Measurements from ENCODE around the gene DDA1. TPM values are rescaled to one million over a fixed set of nuclear protein-coding genes. Genes with fewer than 3 reads are reported as not detected.
A peak's percentile ranks its signal among the peaks of the same experiment; 100 is the strongest.

DDA1 gene
- total and polyA plus RNA-seq, 9 of the 15 experiments (the other 6 are each of a cell fraction or from before 2014, with no cell fraction given): 1.4 to 83.8 (median 33.8) TPM

DNA sequence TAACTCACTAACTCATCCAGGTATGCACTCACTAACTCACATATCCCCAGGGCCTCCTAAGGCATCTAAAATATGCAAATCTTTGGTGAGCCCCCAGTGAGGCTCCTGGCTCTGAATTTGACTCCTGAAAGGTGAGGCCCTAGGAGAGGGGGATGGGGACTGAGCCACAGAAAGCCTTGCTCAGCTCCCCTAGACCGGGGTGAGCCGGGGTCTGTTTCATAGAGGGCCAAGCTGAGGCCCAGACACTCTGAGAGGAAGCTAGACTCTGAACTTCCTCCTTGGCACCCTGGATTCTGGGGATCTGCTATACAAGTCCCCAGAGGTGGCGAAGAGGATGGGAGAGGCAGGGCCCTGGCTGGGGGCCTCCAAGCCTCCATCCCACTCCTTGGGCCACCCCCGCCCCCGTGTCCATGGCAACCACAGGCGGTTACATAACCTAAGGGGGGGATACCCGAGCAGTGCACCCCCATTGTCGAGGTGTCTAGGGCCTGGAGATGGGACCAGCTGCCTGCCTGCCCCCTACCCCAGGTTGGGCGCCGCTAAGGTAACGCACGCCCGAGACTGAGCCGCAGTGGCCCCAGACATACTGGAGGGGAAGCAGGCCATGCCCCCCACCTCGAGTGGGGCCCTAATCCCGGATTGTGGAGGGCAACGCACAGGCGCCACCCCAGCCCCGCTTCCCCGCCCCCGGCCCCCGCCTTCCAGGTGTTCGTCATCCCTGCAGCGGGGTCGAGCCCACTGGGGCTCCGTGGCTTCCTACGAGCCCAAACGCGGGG is 6.8 kb upstream of the DDA1 start:
- H4K20me1 ChIP-seq (replicated peaks; ENCODE audit: control insufficient read depth, insufficient read depth, low read length): no peaks in the 10 kb centered on the region
- H3K9ac ChIP-seq (ENCODE audit: insufficient read depth in 1 of 2, low read depth in 2 of 2, low read length in 2 of 2): peak overlapping the region; percentile 60 to 93; a peak in 3 of 4 replicates
- H2AFZ ChIP-seq (ENCODE audit: low read depth, low read length): peak overlapping the region; percentile 72
- peak overlapping the region; percentile 59 for H3K4me3 ChIP-seq
- H3K9me3 ChIP-seq (replicated peaks; ENCODE audit: control insufficient read depth, insufficient read depth, low read depth, low read length): peaks cover 3% of the 10 kb centered on the region
- in situ Hi-C loops (cut with MboI): no loop called here
- no TSS peak for BruUV-seq (replicated peaks)
- 22% methylated on average over 14 of the region's 29 CpGs for WGBS (ENCODE audit: insufficient coverage, low coverage, missing lambda C conversion rate)
- H3K27me3 ChIP-seq (ENCODE audit: control insufficient read depth in 2 of 2, insufficient read depth in 2 of 2, low read length in 2 of 2): no peaks in the 10 kb centered on the region
- TF ChIP-seq MAFK (IDR thresholded peaks at IDR 0.05; ENCODE audit: low read length) (no peak), MAFG (tag; conservative IDR thresholded peaks at IDR 0.05) (no peak), ZNF41 (CRISPR knock-in tag; conservative IDR thresholded peaks at IDR 0.05) (no peak), ZNF146 (CRISPR knock-in tag; IDR thresholded peaks at IDR 0.05; ENCODE audit: unreplicated experiment) (no peak), RFX1 (IDR thresholded peaks at IDR 0.05) (peak; percentile 84), KAT7 (CRISPR knock-in tag; IDR thresholded peaks at IDR 0.05; ENCODE audit: borderline replicate concordance) (0 out of 2 replicates have a peak, but pooled peaks have one; percentile 15), COPS2 (conservative IDR thresholded peaks at IDR 0.05) (no peak)
- TF ChIP-seq, protein P1, sequence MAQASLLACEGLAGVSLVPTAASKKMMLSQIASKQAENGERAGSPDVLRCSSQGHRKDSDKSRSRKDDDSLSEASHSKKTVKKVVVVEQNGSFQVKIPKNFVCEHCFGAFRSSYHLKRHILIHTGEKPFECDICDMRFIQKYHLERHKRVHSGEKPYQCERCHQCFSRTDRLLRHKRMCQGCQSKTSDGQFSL (CRISPR knock-in tag; IDR thresholded peaks at IDR 0.05): peak; percentile 85
- TF ChIP-seq, protein P1 (tag; IDR thresholded peaks at IDR 0.05): no peak
- TF ChIP-seq, protein P2, sequence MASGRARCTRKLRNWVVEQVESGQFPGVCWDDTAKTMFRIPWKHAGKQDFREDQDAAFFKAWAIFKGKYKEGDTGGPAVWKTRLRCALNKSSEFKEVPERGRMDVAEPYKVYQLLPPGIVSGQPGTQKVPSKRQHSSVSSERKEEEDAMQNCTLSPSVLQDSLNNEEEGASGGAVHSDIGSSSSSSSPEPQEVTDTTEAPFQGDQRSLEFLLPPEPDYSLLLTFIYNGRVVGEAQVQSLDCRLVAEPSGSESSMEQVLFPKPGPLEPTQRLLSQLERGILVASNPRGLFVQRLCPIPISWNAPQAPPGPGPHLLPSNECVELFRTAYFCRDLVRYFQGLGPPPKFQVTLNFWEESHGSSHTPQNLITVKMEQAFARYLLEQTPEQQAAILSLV (tag; IDR thresholded peaks at IDR 0.05): no peak
- TF ChIP-seq, protein P3, sequence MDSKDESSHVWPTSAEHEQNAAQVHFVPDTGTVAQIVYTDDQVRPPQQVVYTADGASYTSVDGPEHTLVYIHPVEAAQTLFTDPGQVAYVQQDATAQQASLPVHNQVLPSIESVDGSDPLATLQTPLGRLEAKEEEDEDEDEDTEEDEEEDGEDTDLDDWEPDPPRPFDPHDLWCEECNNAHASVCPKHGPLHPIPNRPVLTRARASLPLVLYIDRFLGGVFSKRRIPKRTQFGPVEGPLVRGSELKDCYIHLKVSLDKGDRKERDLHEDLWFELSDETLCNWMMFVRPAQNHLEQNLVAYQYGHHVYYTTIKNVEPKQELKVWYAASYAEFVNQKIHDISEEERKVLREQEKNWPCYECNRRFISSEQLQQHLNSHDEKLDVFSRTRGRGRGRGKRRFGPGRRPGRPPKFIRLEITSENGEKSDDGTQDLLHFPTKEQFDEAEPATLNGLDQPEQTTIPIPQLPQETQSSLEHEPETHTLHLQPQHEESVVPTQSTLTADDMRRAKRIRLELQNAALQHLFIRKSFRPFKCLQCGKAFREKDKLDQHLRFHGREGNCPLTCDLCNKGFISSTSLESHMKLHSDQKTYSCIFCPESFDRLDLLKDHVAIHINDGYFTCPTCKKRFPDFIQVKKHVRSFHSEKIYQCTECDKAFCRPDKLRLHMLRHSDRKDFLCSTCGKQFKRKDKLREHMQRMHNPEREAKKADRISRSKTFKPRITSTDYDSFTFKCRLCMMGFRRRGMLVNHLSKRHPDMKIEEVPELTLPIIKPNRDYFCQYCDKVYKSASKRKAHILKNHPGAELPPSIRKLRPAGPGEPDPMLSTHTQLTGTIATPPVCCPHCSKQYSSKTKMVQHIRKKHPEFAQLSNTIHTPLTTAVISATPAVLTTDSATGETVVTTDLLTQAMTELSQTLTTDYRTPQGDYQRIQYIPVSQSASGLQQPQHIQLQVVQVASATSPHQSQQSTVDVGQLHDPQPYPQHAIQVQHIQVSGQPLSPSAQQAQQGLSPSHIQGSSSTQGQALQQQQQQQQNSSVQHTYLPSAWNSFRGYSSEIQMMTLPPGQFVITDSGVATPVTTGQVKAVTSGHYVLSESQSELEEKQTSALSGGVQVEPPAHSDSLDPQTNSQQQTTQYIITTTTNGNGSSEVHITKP (IDR thresholded peaks at IDR 0.05; ENCODE audit: partially characterized antibody): peak; percentile 78
- intact Hi-C loops (cut with micrococcal nuclease): no loop called here
- ATAC-seq (no peak), DNase-seq (ENCODE audit: extremely low read depth in 1 of 4, low spot score in 3 of 4) (peak in 1 of 4 experiments; percentile 16), FAIRE-seq (no peak)
- ChIA-PET CTCF (ENCODE audit: low intra/inter-chr PET ratio) (interaction anchor here (0.6 to 1.1 kb wide), 2 partner anchors 10 to 156 kb away, joined by 6 read pairs; no protein-coding TSS in a partner anchor), POLR2A (interaction anchor here (0.5 to 1.6 kb wide), 5 partner anchors 8 to 580 kb away, joined by 3 to 5 read pairs (median 4); partner anchors contain the start of gene BABAM1)
- H3K79me2 ChIP-seq (ENCODE audit: control insufficient read depth, insufficient read depth, low read length): peaks cover 25% of the 10 kb centered on the region
- peak overlapping the region; percentile 73 for H3K4me2 ChIP-seq (ENCODE audit: insufficient read depth, low read length)
- H3K36me3 ChIP-seq (ENCODE audit: control insufficient read depth, insufficient read depth, low read length): peaks cover 21% of the 10 kb centered on the region
- no peaks in the 10 kb centered on the region for H3K9me1 ChIP-seq (ENCODE audit: control insufficient read depth, insufficient read depth, low read length)
- peak overlapping the region; percentile 77 for H3K27ac ChIP-seq (ENCODE audit: extremely low read depth, low read depth, low read length)
- peaks cover 19 to 52% of the 10 kb centered on the region in 2 experiments; a peak in 4 of 5 replicates for H3K4me1 ChIP-seq (replicated peaks in 1 of 2; ENCODE audit: control insufficient read depth in 2 of 2, insufficient read depth in 2 of 2, low read length in 2 of 2)

All from K562 (cell line).